IPS-20b (cell line): ENCODE results near the gene LRRC25.

ENCODE experiments used
- H3K27ac ChIP-seq: one replicate; pipeline ENCODE4 v1.5.1; 2013; ENCODE audit warnings: low read length
- H3K27me3 ChIP-seq: 2 replicates; pipeline ENCODE4 v1.6.1; 2013; ENCODE audit warnings: mild to moderate bottlenecking, low read length, inconsistent platforms; ENCODE audit not compliant: insufficient read depth
- H3K36me3 ChIP-seq: 2 replicates; pipeline ENCODE4 v1.6.1; 2013; ENCODE audit warnings: low read depth, mild to moderate bottlenecking, inconsistent platforms, low read length, moderate library complexity; ENCODE audit not compliant: insufficient read depth
- H3K4me1 ChIP-seq: 2 replicates; pipeline ENCODE4 v1.6.1; 2013; ENCODE audit warnings: mild to moderate bottlenecking, control low read depth, inconsistent platforms, low read length, moderate library complexity; ENCODE audit not compliant: insufficient read depth
- H3K4me3 ChIP-seq: 2 replicates; pipeline ENCODE4 v1.5.1; 2013; ENCODE audit warnings: mild to moderate bottlenecking, low read length, inconsistent platforms
- H3K9ac ChIP-seq: 2 replicates; pipeline ENCODE4 v1.6.1; 2013; ENCODE audit warnings: low read depth, mild to moderate bottlenecking, inconsistent platforms, low read length, moderate library complexity
- H3K9me3 ChIP-seq: 2 replicates; pipeline ENCODE4 v1.6.1; 2013; ENCODE audit warnings: mild to moderate bottlenecking, low read depth, low read length, inconsistent platforms; ENCODE audit not compliant: insufficient read depth

LRRC25 gene

GRCh38 chr19:18433735-18434398 is 36.4 kb upstream of the LRRC25 start:
- H3K9ac ChIP-seq: peak overlapping the region; percentile 48; the same call in 1 of the 2 replicates
- no peaks in the 10 kb centered on the region for H3K9me3 ChIP-seq
- peaks cover 19% of the 10 kb centered on the region for H3K36me3 ChIP-seq
- peaks cover 4% of the 10 kb centered on the region; the same call in 1 of the 2 replicates for H3K4me1 ChIP-seq
- H3K27me3 ChIP-seq: no peaks in the 10 kb centered on the region; the same call in 1 of the 2 replicates
- H3K27ac ChIP-seq: no peak overlapping the region
- H3K4me3 ChIP-seq: peak overlapping the region; percentile 52

- Histone ChIP-seq H3K36me3 (peaks cover 19% of the 10 kb centered on the region), H3K4me1 (peaks cover 4% of the 10 kb centered on the region; the same call in 1 of the 2 replicates), H3K27me3 (no peaks in the 10 kb centered on the region; the same call in 1 of the 2 replicates), H3K9ac (peak overlapping the region; percentile 64; the same call in 1 of the 2 replicates), H3K27ac (no peak overlapping the region), H3K9me3 (no peaks in the 10 kb centered on the region), H3K4me3 (peak overlapping the region; percentile 60)
These were observed 35.7 kb upstream of the LRRC25 start for GRCh38 chr19:18433015-18433691.

- Histone ChIP-seq H3K9me3 (no peaks in the 10 kb centered on the region), H3K4me3 (peak overlapping the region; percentile 60), H3K27ac (no peak overlapping the region), H3K4me1 (peaks cover 4% of the 10 kb centered on the region; the same call in 1 of the 2 replicates), H3K27me3 (no peaks in the 10 kb centered on the region; the same call in 1 of the 2 replicates), H3K36me3 (peaks cover 19% of the 10 kb centered on the region), H3K9ac (peak overlapping the region; percentile 64; the same call in 1 of the 2 replicates)
These were observed 35.0 kb upstream of the LRRC25 start for GRCh38 chr19:18432275-18433014.

GRCh38 chr19:18431351-18432197 is 34.2 kb upstream of the LRRC25 start:
- H3K4me3 ChIP-seq: no peak overlapping the region
- no peaks in the 10 kb centered on the region; the same call in 1 of the 2 replicates for H3K27me3 ChIP-seq
- no peak overlapping the region for H3K27ac ChIP-seq
- peaks cover 4% of the 10 kb centered on the region; the same call in 1 of the 2 replicates for H3K4me1 ChIP-seq
- H3K9me3 ChIP-seq: no peaks in the 10 kb centered on the region
- H3K9ac ChIP-seq: no peak overlapping the region
- H3K36me3 ChIP-seq: peaks cover 19% of the 10 kb centered on the region

GRCh38 chr19:18430417-18431144 is 33.2 kb upstream of the LRRC25 start:
- Histone ChIP-seq H3K4me1 (peaks cover 4% of the 10 kb centered on the region; the same call in 1 of the 2 replicates), H3K9ac (no peak overlapping the region), H3K9me3 (no peaks in the 10 kb centered on the region), H3K4me3 (no peak overlapping the region), H3K27ac (no peak overlapping the region), H3K36me3 (peaks cover 10% of the 10 kb centered on the region), H3K27me3 (no peaks in the 10 kb centered on the region; the same call in 1 of the 2 replicates)

GRCh38 chr19:18429717-18430416 is 32.4 kb upstream of the LRRC25 start:
- H3K4me3 ChIP-seq: peak overlapping the region; percentile 61; the same call in 1 of the 2 replicates
- no peak overlapping the region for H3K27ac ChIP-seq
- H3K36me3 ChIP-seq: peaks cover 5% of the 10 kb centered on the region; the same call in 1 of the 2 replicates
- H3K9me3 ChIP-seq: no peaks in the 10 kb centered on the region
- peaks cover 4% of the 10 kb centered on the region; the same call in 1 of the 2 replicates for H3K4me1 ChIP-seq
- peak overlapping the region; percentile 37; the same call in 1 of the 2 replicates for H3K9ac ChIP-seq
- no peaks in the 10 kb centered on the region; the same call in 1 of the 2 replicates for H3K27me3 ChIP-seq

GRCh38 chr19:18428787-18429674 is 31.6 kb upstream of the LRRC25 start:
- Histone ChIP-seq H3K4me1 (peaks cover 5% of the 10 kb centered on the region; the same call in 1 of the 2 replicates), H3K36me3 (no peaks in the 10 kb centered on the region), H3K27ac (no peak overlapping the region), H3K9ac (peak overlapping the region; percentile 37; the same call in 1 of the 2 replicates), H3K4me3 (peak overlapping the region; percentile 61; the same call in 1 of the 2 replicates), H3K27me3 (no peaks in the 10 kb centered on the region; the same call in 1 of the 2 replicates), H3K9me3 (no peaks in the 10 kb centered on the region)

- H3K9ac ChIP-seq: no peak overlapping the region
- peaks cover 10% of the 10 kb centered on the region; the same call in 1 of the 2 replicates for H3K4me1 ChIP-seq
- no peak overlapping the region for H3K27ac ChIP-seq
- no peaks in the 10 kb centered on the region for H3K36me3 ChIP-seq
- H3K9me3 ChIP-seq: no peaks in the 10 kb centered on the region
- peak overlapping the region; percentile 61; the same call in 1 of the 2 replicates for H3K4me3 ChIP-seq
- H3K27me3 ChIP-seq: no peaks in the 10 kb centered on the region; the same call in 1 of the 2 replicates
These were observed 30.9 kb upstream of the LRRC25 start for GRCh38 chr19:18428173-18428786.

- Histone ChIP-seq H3K36me3 (no peaks in the 10 kb centered on the region), H3K9ac (no peak overlapping the region), H3K27me3 (no peaks in the 10 kb centered on the region; the same call in 1 of the 2 replicates), H3K4me1 (peaks cover 8% of the 10 kb centered on the region; the same call in 1 of the 2 replicates), H3K4me3 (no peak overlapping the region), H3K27ac (no peak overlapping the region), H3K9me3 (no peaks in the 10 kb centered on the region)
These were observed 30.3 kb upstream of the LRRC25 start for GRCh38 chr19:18427743-18428113.
